Measurements from ENCODE around the gene FAM163A.

FAM163A gene

DNA sequence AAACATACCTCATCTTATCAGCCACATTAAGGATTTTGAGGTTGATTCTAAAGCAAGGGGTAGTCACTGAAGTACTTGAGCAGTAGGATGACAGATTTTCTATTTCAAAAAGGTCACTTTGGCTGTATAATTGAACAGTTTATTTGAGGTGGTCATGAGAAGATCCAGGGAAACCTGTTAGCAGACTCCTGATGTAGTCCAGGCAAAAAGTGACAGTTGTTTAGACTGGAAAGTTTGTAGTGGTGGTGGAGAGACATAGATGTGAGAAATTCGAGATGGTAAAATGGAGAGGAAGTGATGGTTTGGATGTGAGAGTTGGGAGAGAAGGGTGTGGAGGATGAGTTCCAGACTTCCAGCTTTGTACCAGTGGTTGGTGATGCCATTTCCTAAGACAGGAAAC is 7.5 kb downstream of the FAM163A start:
- Histone ChIP-seq H3K27me3 (peaks cover 0 to 11% of the 10 kb centered on the region in 2 donors), H3K36me3 (no peaks in the 10 kb centered on the region), H3K4me1 (no peaks in the 10 kb centered on the region), H3K27ac (no peak overlapping the region), H3K9me3 (peaks cover 0 to 7% (median 0%) of the 10 kb centered on the region in 3 donors), H3K4me3 (no peak overlapping the region)
- intact Hi-C loops (cut with DNase I; ENCODE audit: low total_unique reads) = no loop called here
- no peak for TF ChIP-seq CTCF (IDR thresholded peaks at IDR 0.05)
- DNase-seq = no peak

DNA sequence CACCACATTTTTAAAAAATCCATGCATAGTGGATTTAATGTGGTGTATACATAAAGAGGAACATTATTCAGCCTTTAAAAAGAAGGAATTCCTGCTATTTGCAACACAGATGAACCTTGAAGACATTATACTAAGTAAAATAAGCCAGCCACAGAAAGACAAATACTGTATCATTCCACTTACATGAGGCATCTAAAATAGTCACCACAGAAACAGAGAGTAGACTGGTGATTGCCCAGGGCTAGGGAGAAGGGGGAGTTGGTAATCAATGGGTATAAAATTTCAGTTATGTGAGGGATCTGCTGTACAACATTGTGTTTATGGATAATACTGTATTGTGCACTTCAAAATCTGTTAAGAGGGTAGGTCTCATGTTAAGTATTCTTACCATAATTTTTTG is 10.0 kb downstream of the FAM163A start:
- intact Hi-C loops (cut with DNase I; ENCODE audit: low total_unique reads) = no loop called here
- Histone ChIP-seq H3K9me3 (peaks cover 0 to 7% (median 0%) of the 10 kb centered on the region in 3 donors), H3K36me3 (no peaks in the 10 kb centered on the region), H3K4me3 (no peak overlapping the region), H3K4me1 (no peaks in the 10 kb centered on the region), H3K27ac (no peak overlapping the region), H3K27me3 (no peaks in the 10 kb centered on the region)
- no peak for DNase-seq
- TF ChIP-seq CTCF (IDR thresholded peaks at IDR 0.05) = no peak

DNA sequence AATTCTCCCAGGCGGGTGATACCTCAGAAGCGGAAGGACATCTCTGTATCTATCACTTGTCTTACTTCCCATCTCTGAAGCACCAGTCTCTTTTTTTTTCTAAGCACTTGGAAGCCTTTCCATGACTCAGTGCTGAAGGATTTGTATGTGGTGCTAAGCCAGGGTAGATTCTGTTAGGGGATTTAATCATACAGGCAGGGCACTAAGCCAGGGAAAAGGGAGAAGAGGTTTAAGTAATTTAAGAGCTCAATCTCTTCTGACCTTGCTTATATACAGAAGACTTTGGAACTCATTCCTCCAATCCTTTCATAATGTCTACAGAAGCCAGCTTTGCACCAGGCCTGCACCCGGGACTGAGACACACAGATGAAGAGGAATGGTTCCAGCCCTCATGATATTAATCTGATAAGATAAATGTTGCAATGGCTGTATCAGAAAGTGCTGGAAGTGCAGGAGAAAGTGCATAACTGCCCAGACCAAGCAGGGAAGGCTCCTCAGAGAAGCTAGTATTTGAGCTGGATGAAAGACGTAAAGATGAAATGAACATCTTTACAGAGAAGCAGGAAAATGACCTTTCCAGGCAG is 11.0 kb downstream of the FAM163A start:
- Histone ChIP-seq H3K4me3 (no peak overlapping the region), H3K36me3 (no peaks in the 10 kb centered on the region), H3K9me3 (peaks cover 0 to 7% (median 0%) of the 10 kb centered on the region in 3 donors), H3K27me3 (no peaks in the 10 kb centered on the region), H3K4me1 (no peaks in the 10 kb centered on the region), H3K27ac (no peak overlapping the region)
- TF ChIP-seq CTCF (IDR thresholded peaks at IDR 0.05) = no peak
- DNase-seq = no peak
- intact Hi-C loops (cut with DNase I; ENCODE audit: low total_unique reads) = no loop called here

DNA sequence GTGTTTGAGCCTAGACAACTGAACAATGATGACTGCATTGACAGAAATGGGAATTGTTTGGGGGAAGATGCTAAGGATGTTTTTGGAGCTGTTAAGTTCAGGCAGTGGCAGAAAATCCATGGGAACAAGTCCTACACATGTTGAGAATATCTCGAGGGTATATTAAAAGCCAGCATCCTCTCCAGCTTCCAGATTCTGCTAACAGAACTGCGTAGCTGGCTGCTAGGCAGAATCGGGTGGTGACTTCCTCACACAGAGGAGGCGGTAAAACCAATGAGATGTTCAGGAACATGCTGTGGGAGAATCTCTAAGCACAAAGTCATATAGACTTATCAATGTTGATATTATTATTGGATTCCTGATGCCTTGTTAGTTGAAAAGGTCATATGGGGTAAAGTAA is 14.8 kb downstream of the FAM163A start:
- DNase-seq = no peak

GRCh38 chr1:179760521-179760920 is 17.4 kb downstream of the FAM163A start:
- DNase-seq = no peak
- TF ChIP-seq CTCF (IDR thresholded peaks at IDR 0.05) = no peak
- Histone ChIP-seq H3K9me3 (no peaks in the 10 kb centered on the region), H3K27ac (no peak overlapping the region), H3K4me1 (no peaks in the 10 kb centered on the region), H3K4me3 (no peak overlapping the region), H3K27me3 (peaks cover 0 to 5% of the 10 kb centered on the region in 2 donors), H3K36me3 (no peaks in the 10 kb centered on the region)
- intact Hi-C loops (cut with DNase I; ENCODE audit: low total_unique reads) = no loop called here

More for the DNA sequence above, 14.8 kb downstream of the FAM163A start:
- Histone ChIP-seq H3K9me3 (no peaks in the 10 kb centered on the region), H3K27ac (no peak overlapping the region), H3K27me3 (peaks cover 0 to 5% of the 10 kb centered on the region in 2 donors), H3K4me3 (no peak overlapping the region), H3K4me1 (no peaks in the 10 kb centered on the region), H3K36me3 (no peaks in the 10 kb centered on the region)
- intact Hi-C loops (cut with DNase I; ENCODE audit: low total_unique reads) = no loop called here
- no peak for TF ChIP-seq CTCF (IDR thresholded peaks at IDR 0.05)

- Histone ChIP-seq H3K9me3 (no peaks in the 10 kb centered on the region), H3K4me1 (no peaks in the 10 kb centered on the region), H3K4me3 (no peak overlapping the region), H3K27ac (no peak overlapping the region), H3K36me3 (no peaks in the 10 kb centered on the region), H3K27me3 (peaks cover 0 to 5% of the 10 kb centered on the region in 2 donors)
- no peak for DNase-seq
- intact Hi-C loops (cut with DNase I; ENCODE audit: low total_unique reads) = no loop called here
- TF ChIP-seq CTCF (IDR thresholded peaks at IDR 0.05) = no peak
These were observed 18.2 kb downstream of the FAM163A start for GRCh38 chr1:179761296-179761695.
